KMS-11 (cell line): ENCODE data around the gene FOXP1.

Source experiments
- H2AFZ ChIP-seq: fragments of 200-600 bp; sonication (generic); 2 replicates; pipeline ENCODE4 v1.6.1; 2016; ENCODE audit warnings: antibody characterized with exemption, mixed run types, low read depth
- H3K27ac ChIP-seq: fragments of 200-600 bp; sonication (generic); 2 replicates; pipeline ENCODE4 v1.6.1; 2016; ENCODE audit warnings: mild to moderate bottlenecking, mixed run types
- H3K27me3 ChIP-seq: fragments of 200-600 bp; sonication (generic); 2 replicates; pipeline ENCODE4 v1.6.1; 2017; ENCODE audit warnings: mild to moderate bottlenecking, low read depth, mixed run types, moderate library complexity; ENCODE audit not compliant: insufficient read depth
- H3K36me3 ChIP-seq: fragments of 200-600 bp; sonication (generic); 2 replicates; pipeline ENCODE4 v1.6.1; 2017; ENCODE audit warnings: mild to moderate bottlenecking, mixed run types; ENCODE audit not compliant: insufficient read depth
- H3K4me1 ChIP-seq: fragments of 200-600 bp; sonication (generic); 2 replicates; pipeline ENCODE4 v1.6.1; 2016; ENCODE audit warnings: mild to moderate bottlenecking, low read depth, mixed run types; ENCODE audit not compliant: poor library complexity, severe bottlenecking
- H3K4me2 ChIP-seq: fragments of 200-600 bp; sonication (generic); 2 replicates; pipeline ENCODE4 v1.7.0; 2016; ENCODE audit warnings: mild to moderate bottlenecking, mixed run types
- H3K4me3 ChIP-seq: fragments of 200-600 bp; sonication (generic); IDR thresholded peaks from 2 replicates; pipeline ENCODE4 v1.6.1; 2017; ENCODE audit warnings: low read depth, low read length, mixed read lengths; ENCODE audit not compliant: insufficient read depth
- H3K79me2 ChIP-seq: fragments of 200-600 bp; sonication (generic); 2 replicates; pipeline ENCODE4 v1.6.1; 2016; ENCODE audit warnings: low read depth, mixed run types; ENCODE audit not compliant: insufficient read depth
- H3K9ac ChIP-seq: fragments of 200-600 bp; sonication (generic); 2 replicates; pipeline ENCODE4 v1.6.1; 2016; ENCODE audit warnings: mild to moderate bottlenecking, mixed run types
- H4K20me1 ChIP-seq: fragments of 200-600 bp; sonication (generic); 2 replicates; pipeline ENCODE4 v1.6.1; 2016; ENCODE audit warnings: mild to moderate bottlenecking, mixed run types; ENCODE audit not compliant: insufficient read depth
- TF ChIP-seq, protein P1 (sequence below): fragments of 200-600 bp; sonication (generic); conservative IDR thresholded peaks from 2 replicates; pipeline ENCODE4 v1.6.1; 2017; ENCODE audit warnings: low read depth, mild to moderate bottlenecking, antibody characterized with exemption, low read length, moderate library complexity, mixed read lengths

FOXP1 gene

DNA sequence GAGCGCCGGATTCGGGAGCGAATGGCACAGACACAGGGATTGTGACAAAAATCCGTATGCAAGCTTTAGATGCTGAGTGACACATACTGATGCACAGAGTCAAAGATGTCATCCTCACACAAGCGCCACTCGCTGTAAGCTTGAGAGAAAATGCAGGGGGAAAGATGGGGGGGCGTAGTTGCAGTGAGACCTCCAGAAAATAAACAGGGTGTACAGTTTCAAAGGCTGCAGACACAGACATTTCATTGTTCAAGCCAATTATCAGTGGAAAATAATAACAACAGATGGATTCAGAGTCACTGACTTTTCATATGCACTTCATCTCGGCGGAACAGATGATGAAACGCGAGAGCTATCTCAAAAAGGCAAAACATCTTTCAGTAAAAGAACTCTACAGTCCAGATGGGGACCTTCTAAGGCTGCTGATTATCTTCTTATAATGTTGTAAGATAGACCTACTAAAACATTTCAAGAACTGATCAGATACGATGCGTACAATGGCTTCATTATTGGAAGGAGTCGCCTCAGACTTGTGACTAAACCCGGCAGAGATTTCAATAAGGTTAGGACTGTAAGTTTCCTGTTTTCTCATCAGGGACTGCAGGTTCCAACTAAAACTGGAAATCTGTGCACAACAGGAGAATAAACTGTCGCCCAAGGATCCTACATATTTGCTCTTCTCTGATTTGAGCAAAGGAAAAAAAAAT is 275.4 kb downstream of the FOXP1 start:
- Histone ChIP-seq H3K27ac (no peak overlapping the region), H2AFZ (no peak overlapping the region), H3K9ac (no peak overlapping the region), H4K20me1 (no peaks in the 10 kb centered on the region), H3K27me3 (no peaks in the 10 kb centered on the region), H3K4me2 (no peak overlapping the region), H3K4me1 (no peaks in the 10 kb centered on the region), H3K79me2 (no peaks in the 10 kb centered on the region), H3K36me3 (no peaks in the 10 kb centered on the region), H3K4me3 (no peak overlapping the region)
- TF ChIP-seq, protein P1, sequence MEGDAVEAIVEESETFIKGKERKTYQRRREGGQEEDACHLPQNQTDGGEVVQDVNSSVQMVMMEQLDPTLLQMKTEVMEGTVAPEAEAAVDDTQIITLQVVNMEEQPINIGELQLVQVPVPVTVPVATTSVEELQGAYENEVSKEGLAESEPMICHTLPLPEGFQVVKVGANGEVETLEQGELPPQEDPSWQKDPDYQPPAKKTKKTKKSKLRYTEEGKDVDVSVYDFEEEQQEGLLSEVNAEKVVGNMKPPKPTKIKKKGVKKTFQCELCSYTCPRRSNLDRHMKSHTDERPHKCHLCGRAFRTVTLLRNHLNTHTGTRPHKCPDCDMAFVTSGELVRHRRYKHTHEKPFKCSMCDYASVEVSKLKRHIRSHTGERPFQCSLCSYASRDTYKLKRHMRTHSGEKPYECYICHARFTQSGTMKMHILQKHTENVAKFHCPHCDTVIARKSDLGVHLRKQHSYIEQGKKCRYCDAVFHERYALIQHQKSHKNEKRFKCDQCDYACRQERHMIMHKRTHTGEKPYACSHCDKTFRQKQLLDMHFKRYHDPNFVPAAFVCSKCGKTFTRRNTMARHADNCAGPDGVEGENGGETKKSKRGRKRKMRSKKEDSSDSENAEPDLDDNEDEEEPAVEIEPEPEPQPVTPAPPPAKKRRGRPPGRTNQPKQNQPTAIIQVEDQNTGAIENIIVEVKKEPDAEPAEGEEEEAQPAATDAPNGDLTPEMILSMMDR = no peak

DNA sequence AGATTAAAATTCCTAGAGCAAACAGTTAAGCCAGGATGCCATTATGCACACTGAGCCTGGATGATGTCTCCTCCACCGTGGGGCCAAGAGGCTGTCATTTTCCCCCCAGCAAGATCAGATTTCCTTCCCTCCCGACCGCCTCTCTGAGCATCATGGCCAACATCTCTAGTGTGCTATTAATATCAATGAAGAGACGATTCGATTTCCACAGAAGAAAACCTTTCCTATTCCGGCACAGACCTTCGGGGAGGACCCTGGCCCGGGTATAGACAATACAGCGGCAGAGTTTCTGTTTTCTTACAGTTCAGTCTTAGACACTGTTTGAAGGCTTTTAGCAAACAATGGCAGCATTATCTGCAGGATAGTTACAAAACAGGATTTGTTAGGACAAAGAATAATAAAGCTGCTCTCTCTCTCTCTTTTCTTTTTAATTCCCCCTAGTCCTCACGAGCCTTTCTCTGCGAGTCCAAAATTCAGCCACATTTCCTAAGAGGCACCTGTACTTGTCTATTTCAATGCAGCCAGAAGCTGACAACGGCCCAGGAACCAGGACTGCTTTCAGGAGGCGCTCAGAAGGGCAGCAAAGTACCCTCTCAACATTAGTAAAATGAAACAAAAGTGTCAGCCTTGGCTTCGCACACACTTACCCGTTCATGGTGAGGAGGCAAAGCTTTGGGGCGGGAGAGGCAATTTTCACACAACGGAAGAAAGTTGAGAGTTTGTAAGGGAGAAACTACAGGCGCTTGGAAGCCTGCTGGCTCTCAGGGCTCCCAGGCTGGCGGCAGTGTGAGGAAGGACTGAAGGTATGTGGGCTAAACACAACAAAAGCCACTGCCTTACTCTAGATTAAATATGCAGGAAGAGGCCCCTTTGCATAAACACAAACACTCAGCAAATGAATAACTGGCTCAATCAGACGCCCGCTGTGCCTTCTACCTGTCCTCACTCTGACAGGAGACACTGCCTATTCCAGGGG is 278.0 kb downstream of the FOXP1 start:
- no peak overlapping the region for H3K27ac ChIP-seq
- no peak overlapping the region for H2AFZ ChIP-seq
- no peaks in the 10 kb centered on the region for H3K27me3 ChIP-seq
- TF ChIP-seq, protein P1 = no peak
- no peaks in the 10 kb centered on the region for H3K79me2 ChIP-seq
- H3K4me1 ChIP-seq = peaks cover 5% of the 10 kb centered on the region
- no peaks in the 10 kb centered on the region for H3K36me3 ChIP-seq
- H3K9ac ChIP-seq = no peak overlapping the region
- H4K20me1 ChIP-seq = no peaks in the 10 kb centered on the region
- no peak overlapping the region for H3K4me3 ChIP-seq
- no peak overlapping the region for H3K4me2 ChIP-seq

DNA sequence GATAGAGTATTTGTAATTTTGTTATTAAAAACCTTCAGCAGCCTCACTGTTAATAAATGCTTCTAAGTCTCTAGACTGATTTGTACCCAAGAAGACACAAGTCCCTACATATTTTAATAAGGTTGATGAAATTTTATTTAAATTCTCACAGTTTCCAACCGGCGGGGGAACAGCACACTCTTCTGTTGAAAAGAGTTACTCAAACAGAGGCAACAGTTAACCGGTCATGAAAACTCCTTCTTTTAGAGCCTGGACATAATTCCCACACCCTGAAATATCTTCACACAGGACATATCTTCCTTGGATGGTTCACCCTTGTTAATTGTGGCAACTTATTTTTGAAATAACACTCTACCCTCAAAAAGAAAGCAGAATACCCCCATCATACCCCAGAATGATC is 278.8 kb downstream of the FOXP1 start:
- H3K4me2 ChIP-seq = no peak overlapping the region
- H3K4me3 ChIP-seq = no peak overlapping the region
- peaks cover 5% of the 10 kb centered on the region for H3K4me1 ChIP-seq
- no peaks in the 10 kb centered on the region for H3K36me3 ChIP-seq
- no peak overlapping the region for H3K9ac ChIP-seq
- no peaks in the 10 kb centered on the region for H4K20me1 ChIP-seq
- H3K27ac ChIP-seq = no peak overlapping the region
- no peak overlapping the region for H2AFZ ChIP-seq
- TF ChIP-seq, protein P1 = no peak
- H3K27me3 ChIP-seq = no peaks in the 10 kb centered on the region
- H3K79me2 ChIP-seq = no peaks in the 10 kb centered on the region

DNA sequence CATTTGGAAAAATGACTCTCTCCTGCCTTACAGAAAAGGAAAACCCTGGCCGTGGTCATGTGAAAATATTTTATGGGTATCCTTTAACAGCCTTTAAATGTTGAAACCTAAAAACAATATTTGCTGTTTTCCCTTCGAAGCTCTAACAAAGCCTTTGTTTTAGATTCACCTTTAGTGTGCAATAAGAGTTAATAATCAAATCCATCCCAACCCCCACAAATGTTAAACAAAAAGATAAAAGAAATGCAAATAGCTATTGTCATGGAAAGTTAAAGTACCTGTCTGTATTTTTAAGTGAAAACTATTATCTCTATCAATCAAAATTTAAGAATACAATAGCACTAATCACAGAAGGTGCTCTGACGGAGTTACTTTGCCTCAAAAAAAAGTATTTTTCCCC is 279.3 kb downstream of the FOXP1 start:
- no peaks in the 10 kb centered on the region for H3K27me3 ChIP-seq
- no peak overlapping the region for H3K9ac ChIP-seq
- H3K4me2 ChIP-seq = no peak overlapping the region
- TF ChIP-seq, protein P1 = no peak
- no peak overlapping the region for H3K4me3 ChIP-seq
- H3K4me1 ChIP-seq = peaks cover 5% of the 10 kb centered on the region
- no peak overlapping the region for H2AFZ ChIP-seq
- H3K79me2 ChIP-seq = no peaks in the 10 kb centered on the region
- no peaks in the 10 kb centered on the region for H3K36me3 ChIP-seq
- H4K20me1 ChIP-seq = no peaks in the 10 kb centered on the region
- H3K27ac ChIP-seq = no peak overlapping the region
